HFF-Myc (cell line): ENCODE results near the gene IBA57.
"Not testable (repeated sequence)": the region's sequence is repeated elsewhere in the genome, so short reads cannot be mapped to it uniquely, and the experiment has no call there.

Source experiments
- DNase-seq: peaks from one replicate; pipeline ENCODE4 v3.0.0-alpha.2; 2011; ENCODE audit warnings: low read depth; ENCODE audit errors: extremely low read depth
- H3K4me3 ChIP-seq: replicated peaks from 2 replicates; pipeline ENCODE4 v1.5.1; 2011; ENCODE audit warnings: low read depth, mild to moderate bottlenecking, control low read depth, low read length
- TF ChIP-seq, protein P1 (sequence below): IDR thresholded peaks from 2 replicates; pipeline ENCODE4 v1.5.1; 2012; ENCODE audit warnings: mild to moderate bottlenecking, low read depth, low read length, control low read depth; ENCODE audit errors: missing control alignments

Gene IBA57

DNA sequence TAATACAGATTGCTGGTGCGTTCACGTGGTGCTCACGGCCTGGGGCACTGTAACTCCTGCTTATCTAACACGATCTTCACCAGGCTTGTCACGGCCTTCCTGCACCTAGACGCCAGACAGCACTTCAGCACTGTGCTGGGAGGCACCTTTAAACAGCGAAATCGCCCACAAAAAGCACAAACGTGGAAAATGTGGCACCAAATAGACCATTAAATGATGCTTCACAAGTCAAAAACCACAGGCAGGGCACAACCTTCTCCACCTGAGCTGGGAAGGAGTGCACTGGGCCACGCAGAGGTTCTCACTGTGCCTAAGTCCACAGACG lies 20.0 kb downstream of the IBA57 start:
- H3K4me3 ChIP-seq, result no peak overlapping the region
- no peak for DNase-seq
- TF ChIP-seq, protein P1, sequence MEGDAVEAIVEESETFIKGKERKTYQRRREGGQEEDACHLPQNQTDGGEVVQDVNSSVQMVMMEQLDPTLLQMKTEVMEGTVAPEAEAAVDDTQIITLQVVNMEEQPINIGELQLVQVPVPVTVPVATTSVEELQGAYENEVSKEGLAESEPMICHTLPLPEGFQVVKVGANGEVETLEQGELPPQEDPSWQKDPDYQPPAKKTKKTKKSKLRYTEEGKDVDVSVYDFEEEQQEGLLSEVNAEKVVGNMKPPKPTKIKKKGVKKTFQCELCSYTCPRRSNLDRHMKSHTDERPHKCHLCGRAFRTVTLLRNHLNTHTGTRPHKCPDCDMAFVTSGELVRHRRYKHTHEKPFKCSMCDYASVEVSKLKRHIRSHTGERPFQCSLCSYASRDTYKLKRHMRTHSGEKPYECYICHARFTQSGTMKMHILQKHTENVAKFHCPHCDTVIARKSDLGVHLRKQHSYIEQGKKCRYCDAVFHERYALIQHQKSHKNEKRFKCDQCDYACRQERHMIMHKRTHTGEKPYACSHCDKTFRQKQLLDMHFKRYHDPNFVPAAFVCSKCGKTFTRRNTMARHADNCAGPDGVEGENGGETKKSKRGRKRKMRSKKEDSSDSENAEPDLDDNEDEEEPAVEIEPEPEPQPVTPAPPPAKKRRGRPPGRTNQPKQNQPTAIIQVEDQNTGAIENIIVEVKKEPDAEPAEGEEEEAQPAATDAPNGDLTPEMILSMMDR, result no peak

DNA sequence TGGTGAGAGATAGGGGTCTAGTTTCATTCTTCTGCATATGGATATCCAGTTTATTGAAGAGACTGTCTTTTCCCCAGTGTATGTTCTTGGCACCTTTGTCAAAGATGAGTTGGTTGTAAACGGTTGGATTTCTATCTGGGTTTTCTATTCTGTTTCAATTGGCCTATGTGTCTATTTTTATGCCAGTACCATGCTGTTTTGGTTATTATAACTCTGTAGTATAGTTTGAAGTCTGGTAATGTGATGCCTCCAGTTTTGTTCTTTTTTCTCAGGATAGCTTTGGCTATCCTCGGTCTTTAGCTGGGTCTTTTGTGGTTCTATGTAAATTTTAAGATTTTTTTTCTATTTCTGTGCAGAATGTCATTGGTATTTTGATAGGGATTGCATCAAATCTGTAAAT lies 22.6 kb downstream of the IBA57 start:
- not testable (repeated sequence) for H3K4me3 ChIP-seq, DNase-seq

DNA sequence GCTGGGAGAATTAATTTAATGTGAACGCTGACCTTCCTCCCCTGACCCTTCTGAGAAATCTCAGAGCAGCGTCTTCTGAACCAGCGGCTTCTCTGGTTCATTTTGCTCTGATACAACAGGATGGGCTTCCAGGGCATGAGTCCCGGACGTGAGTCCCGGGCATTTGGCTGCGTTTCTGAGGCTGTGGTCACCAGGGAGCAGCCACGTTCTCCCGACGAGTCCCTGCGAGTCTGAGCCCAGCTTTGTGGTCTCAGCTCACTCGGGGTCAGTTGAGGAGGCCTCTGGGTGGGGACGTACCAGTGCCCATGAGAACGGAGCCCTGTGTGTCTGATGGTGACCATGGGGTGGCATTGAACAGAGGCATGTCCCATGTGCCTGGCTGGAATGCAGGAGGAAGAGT lies 24.6 kb downstream of the IBA57 start:
- DNase-seq, result no peak
- H3K4me3 ChIP-seq, result no peak overlapping the region
- TF ChIP-seq, protein P1, result no peak

DNA sequence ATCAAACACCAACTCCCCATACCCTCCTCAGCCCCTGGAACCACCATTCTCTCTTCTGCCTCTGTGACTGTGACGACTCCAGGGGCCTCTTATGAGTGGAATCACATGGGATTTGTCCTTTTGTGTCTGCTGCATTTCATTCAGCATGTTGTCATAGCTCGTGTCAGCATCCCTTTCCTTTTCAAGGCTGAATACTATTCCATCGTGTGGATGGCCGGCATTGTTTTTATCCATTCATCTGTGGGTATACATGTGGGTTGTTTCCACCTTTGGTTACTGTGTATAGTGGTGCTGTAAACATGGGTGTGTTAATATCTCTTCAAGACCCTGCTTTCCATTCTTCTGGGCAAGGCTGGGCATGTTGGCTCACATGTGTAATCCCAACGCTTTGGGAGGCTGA lies 25.2 kb downstream of the IBA57 start:
- TF ChIP-seq, protein P1, result no peak
- no peak for DNase-seq
- H3K4me3 ChIP-seq, result no peak overlapping the region

DNA sequence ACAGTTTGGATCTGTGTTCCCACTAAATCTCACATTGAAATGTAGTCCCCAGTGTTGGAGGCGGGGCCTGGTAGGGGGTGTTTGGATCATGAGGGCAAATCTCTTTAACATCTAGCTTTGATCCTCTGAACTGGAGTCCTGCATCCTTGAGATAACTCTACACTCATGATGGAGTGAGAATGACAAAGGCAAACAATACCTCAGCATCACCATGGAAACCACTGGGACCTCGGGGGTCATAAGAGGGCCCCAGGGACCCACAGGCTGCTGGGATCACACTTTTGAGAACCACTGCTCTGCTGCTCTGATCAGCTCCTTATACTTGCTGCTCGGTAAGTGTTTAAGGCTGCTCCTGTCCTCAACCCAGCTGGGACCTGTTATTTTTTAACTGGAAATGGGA lies 28.8 kb downstream of the IBA57 start:
- no peak for DNase-seq
- TF ChIP-seq, protein P1, result no peak
- no peak overlapping the region for H3K4me3 ChIP-seq

DNA sequence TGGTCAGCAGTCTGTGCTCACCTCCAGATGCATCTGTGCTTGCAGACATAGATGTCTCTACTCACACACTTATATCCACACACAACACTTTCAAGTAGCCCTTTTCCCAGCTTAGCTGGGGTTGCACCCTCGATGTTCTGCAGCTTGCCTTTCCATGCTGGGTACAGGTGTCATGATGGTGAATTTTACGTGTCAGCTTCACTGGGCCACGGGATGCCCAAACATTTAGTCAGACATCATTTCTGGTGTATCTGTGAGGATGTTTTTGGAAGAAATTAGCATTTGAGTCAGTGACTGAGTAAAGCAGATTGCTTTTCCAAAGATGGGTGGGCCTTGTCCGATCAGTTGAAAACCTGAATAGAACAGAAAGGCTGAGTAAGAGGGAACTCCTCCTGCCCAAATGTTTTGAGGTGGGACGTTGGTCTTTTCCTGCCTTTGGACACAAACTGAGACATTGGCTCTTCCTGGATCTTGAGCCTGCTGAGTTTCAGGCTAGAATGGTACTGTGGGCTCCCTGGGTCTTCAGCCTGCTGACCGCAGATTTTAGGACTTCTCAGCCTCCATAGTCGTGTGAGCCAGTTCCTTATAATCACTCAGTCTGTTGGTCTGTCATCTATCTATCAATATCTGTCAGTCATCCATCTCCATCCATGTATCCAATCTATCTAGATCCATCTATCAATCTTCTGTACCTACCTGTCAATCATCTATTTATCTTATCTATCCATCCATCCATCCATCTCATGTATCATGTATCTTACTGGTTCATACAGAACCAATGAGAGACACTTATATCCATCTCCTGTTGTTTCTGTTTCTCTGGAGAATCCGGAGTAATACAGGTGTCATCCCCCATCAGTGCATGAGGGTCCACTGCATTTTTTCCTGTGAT lies 29.6 kb downstream of the IBA57 start:
- no peak for DNase-seq
- H3K4me3 ChIP-seq, result no peak overlapping the region
- TF ChIP-seq, protein P1, result no peak

DNA sequence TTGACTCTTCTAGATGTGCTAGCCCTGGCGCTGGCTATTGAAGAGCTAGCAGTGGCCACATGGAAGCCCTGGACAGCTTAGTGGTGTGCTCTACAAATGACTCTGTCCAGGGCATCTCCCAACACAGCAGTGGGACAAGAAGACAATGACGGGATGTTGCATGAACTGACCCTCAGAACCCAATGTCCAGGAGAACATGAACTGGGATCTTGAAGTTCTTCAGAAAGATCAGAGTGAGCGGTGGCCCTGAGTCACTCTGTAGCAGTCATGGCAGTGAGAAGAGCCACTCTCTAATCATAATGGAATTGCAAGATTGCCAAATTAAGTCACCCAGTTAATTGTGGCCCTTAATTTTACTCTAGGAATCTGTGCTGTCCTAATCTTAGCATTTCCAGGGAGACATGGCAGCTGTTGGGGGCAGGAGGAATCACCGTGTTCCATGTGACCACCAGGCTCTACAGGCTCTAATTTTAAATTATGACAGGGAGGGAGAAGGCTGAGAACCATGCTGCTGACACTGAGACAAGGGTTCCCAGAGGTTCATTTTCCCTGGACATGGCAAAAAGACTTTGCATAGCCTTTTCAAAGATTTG lies 32.0 kb downstream of the IBA57 start:
- DNase-seq, result no peak

More for the DNA sequence above, 32.0 kb downstream of the IBA57 start:
- H3K4me3 ChIP-seq, result no peak overlapping the region
- TF ChIP-seq, protein P1, result no peak
